MCF 10A (cell line): ENCODE data around the gene HOXA6. TPM values are rescaled to one million over a fixed set of nuclear protein-coding genes. Genes with fewer than 3 reads are reported as not detected.

Experiments
- BruUV-seq: library from RNA; stranded (reverse); fragments of 400-500 nt; replicated peaks from 2 replicates; lab custom pipeline; 2021; lab: Mats Ljungman, UMichigan
- CTCF ChIA-PET: fragments of 300-600 bp; sonication (Branson Sonifier 250); formaldehyde crosslinking; extraction: SDS; loops from one replicate; lab custom pipeline; 2021; ENCODE audit warnings: antibody characterized with exemption, inconsistent platforms; lab: Yijun Ruan, JAX
- POLR2A ChIA-PET: fragments of 300-600, 350-650 bp; sonication (Branson Sonifier 250); formaldehyde crosslinking; extraction: SDS; loops from one replicate; lab custom pipeline; 2020; ENCODE audit warnings: antibody characterized with exemption, inconsistent platforms; lab: Yijun Ruan, JAX
- DNase-seq: peaks from one replicate; pipeline ENCODE4 v3.0.0-alpha.2; 2018; ENCODE audit not compliant: unreplicated experiment
- H3K27ac Mint-ChIP-seq: one replicate; pipeline ENCODE4 v1.8.0; 2022; ENCODE audit warnings: mild to moderate bottlenecking, low read depth, mixed read lengths; ENCODE audit not compliant: unreplicated experiment
- H3K27me3 Mint-ChIP-seq: one replicate; pipeline ENCODE4 v1.8.0; 2022; ENCODE audit warnings: mixed read lengths; ENCODE audit not compliant: insufficient read depth, unreplicated experiment
- H3K36me3 Mint-ChIP-seq: one replicate; pipeline ENCODE4 v1.8.0; 2022; ENCODE audit warnings: mild to moderate bottlenecking, moderate library complexity, mixed read lengths; ENCODE audit not compliant: insufficient read depth, unreplicated experiment
- H3K4me1 Mint-ChIP-seq: one replicate; pipeline ENCODE4 v1.8.0; 2022; ENCODE audit warnings: mixed read lengths; ENCODE audit not compliant: insufficient read depth, unreplicated experiment
- H3K4me3 Mint-ChIP-seq: one replicate; pipeline ENCODE4 v1.8.0; 2022; ENCODE audit warnings: mild to moderate bottlenecking, moderate library complexity, mixed read lengths; ENCODE audit not compliant: unreplicated experiment
- H3K9me3 Mint-ChIP-seq: one replicate; pipeline ENCODE4 v1.8.0; 2022; ENCODE audit warnings: mixed read lengths; ENCODE audit not compliant: unreplicated experiment
- CTCF ChIP-seq: fragments of 200-600 bp; IDR thresholded peaks from one replicate; pipeline ENCODE4 v1.8.0; 2022; ENCODE audit warnings: antibody characterized with exemption, mild to moderate bottlenecking; ENCODE audit not compliant: unreplicated experiment
- intact Hi-C: fragments of 100-400 bp; cut with micrococcal nuclease; formaldehyde crosslinking; loops from 2 replicates; pipeline ENCODE4 v1.14.1; 2022
- total RNA-seq: library from RNA; stranded (reverse); gene quantifications from 2 replicates; pipeline ENCODE4 v1.2.3, GENCODE V29; 2022

The HOXA6 gene
- total RNA-seq, 1 experiment from 2014 or later = 0.96 TPM

GRCh38 chr7:27122077-27122910, 25.3 kb downstream of the HOXA6 start:
- Mint-ChIP-seq H3K4me3 (peak overlapping the region; percentile 94), H3K9me3 (no peaks in the 10 kb centered on the region), H3K27me3 (no peaks in the 10 kb centered on the region), H3K4me1 (peaks cover 15% of the 10 kb centered on the region), H3K36me3 (peaks cover 31% of the 10 kb centered on the region), H3K27ac (peak overlapping the region; percentile 98)
- ChIA-PET POLR2A (interaction anchor here (0.6 to 15.3 kb wide), 15 partner anchors 8 to 272 kb away, joined by 3 to 485 read pairs (median 12); partner anchors contain the start of genes HOXA1, HOXA5, HOXA9 and SKAP2), CTCF (interaction anchor here (1.0 to 4.2 kb wide), 8 partner anchors 11 to 266 kb away, joined by 3 to 19 read pairs (median 5); no protein-coding TSS in a partner anchor)
- DNase-seq = peak; percentile 33
- intact Hi-C loops = no loop called here
- TSS peak; percentile 54 for BruUV-seq
- no peak for TF ChIP-seq CTCF

GRCh38 chr7:27121684-27122076, 25.9 kb downstream of the HOXA6 start:
- CTCF ChIA-PET = interaction anchor here (1.0 to 4.2 kb wide), 8 partner anchors 11 to 268 kb away, joined by 3 to 19 read pairs (median 5); no protein-coding TSS in a partner anchor
- POLR2A ChIA-PET = interaction anchor here (0.7 to 15.3 kb wide), 11 partner anchors 9 to 271 kb away, joined by 3 to 485 read pairs (median 30); partner anchors contain the start of genes HOXA1, HOXA5, HOXA9 and SKAP2
- no peak for DNase-seq
- BruUV-seq = no TSS peak
- TF ChIP-seq CTCF = no peak
- Mint-ChIP-seq H3K9me3 (no peaks in the 10 kb centered on the region), H3K27me3 (no peaks in the 10 kb centered on the region), H3K27ac (peak overlapping the region; percentile 98), H3K4me3 (peak overlapping the region; percentile 94), H3K36me3 (peaks cover 31% of the 10 kb centered on the region), H3K4me1 (peaks cover 15% of the 10 kb centered on the region)
- intact Hi-C loops = no loop called here

- no peaks in the 10 kb centered on the region for H3K27me3 Mint-ChIP-seq
- BruUV-seq = no TSS peak
- H3K27ac Mint-ChIP-seq = no peak overlapping the region
These were observed 28.1 kb downstream of the HOXA6 start for GRCh38 chr7:27119412-27119911.

More at GRCh38 chr7:27119412-27119911, 28.1 kb downstream of the HOXA6 start:
- Mint-ChIP-seq H3K4me3 (peak overlapping the region; percentile 14), H3K4me1 (peaks cover 24% of the 10 kb centered on the region), H3K36me3 (peaks cover 32% of the 10 kb centered on the region), H3K9me3 (no peaks in the 10 kb centered on the region)
- intact Hi-C loops = no loop called here
- POLR2A ChIA-PET = interaction anchor here (0.6 to 15.3 kb wide), 7 partner anchors 12 to 263 kb away, joined by 3 to 485 read pairs (median 129); partner anchors contain the start of genes HOXA1, HOXA5 and SKAP2
- DNase-seq = no peak
- TF ChIP-seq CTCF = no peak
- CTCF ChIA-PET = interaction anchor here (0.6 to 4.2 kb wide), 11 partner anchors 10 to 266 kb away, joined by 3 to 19 read pairs (median 8); partner anchors contain the start of gene HOXA5
